Measurements from ENCODE around the gene HBG2. TPM values are rescaled to one million over a fixed set of nuclear protein-coding genes. Genes with fewer than 3 reads are reported as not detected.
"Not testable (repeated sequence)": the region's sequence is repeated elsewhere in the genome, so short reads cannot be mapped to it uniquely, and the experiment has no call there.

The HBG2 gene
- not detected in 2 replicates for total RNA-seq
- long read RNA-seq, result 0 reads

DNA sequence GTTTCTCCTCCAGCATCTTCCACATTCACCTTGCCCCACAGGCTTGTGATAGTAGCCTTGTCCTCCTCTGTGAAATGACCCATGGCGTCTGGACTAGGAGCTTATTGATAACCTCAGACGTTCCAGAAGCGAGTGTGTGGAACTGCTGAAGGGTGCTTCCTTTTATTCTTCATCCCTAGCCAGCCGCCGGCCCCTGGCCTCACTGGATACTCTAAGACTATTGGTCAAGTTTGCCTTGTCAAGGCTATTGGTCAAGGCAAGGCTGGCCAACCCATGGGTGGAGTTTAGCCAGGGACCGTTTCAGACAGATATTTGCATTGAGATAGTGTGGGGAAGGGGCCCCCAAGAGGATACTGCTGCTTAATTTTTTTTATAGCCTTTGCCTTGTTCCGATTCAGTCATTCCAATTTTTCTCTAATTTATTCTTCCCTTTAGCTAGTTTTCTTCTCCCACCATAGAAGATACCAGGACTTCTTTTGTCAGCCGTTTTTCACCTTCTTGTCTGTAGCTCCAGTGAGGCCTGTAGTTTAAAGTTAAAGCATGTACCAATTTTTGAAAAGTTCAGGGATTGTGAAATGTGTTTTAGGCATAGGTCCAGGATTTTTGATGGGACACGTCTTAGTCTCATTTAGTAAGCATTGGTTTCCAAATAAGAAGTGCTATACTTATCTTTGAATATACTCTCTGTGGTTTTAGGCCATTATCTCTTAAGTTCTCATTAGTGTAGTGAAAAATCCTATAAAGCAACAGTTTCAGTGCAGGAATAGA is at the start of gene HBG2:
Gene HBG2 (minus strand): TSS at position 136 of the 768 bp plus-strand sequence. CDS start 53 bp downstream, at position 83.
- not testable (repeated sequence) for H3K27ac Mint-ChIP-seq (ENCODE audit: unreplicated experiment); H3K9me3 Mint-ChIP-seq (ENCODE audit: unreplicated experiment); DNase-seq (ENCODE audit: extremely low spot score, unreplicated experiment)

DNA sequence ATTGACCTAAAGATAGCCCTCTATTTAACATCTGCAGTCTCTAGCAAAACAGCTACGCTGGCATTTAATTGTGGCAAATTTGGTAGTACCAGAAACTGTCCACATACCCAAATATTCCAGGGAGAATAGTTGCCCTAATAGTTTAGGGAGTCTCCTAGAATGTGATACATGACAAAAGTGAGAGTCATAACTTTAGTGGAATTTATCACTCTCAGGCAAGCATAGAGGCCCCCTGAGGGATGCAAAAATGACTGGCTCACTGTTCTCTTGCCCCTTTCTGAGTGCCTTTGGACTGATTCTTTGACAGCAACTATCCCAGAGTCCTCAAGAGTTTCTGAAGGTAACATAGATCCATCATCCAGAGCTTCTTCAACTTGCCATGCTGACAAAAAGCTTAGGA is 49.5 kb upstream of the HBG2 start:
- TF ChIP-seq, protein P1, sequence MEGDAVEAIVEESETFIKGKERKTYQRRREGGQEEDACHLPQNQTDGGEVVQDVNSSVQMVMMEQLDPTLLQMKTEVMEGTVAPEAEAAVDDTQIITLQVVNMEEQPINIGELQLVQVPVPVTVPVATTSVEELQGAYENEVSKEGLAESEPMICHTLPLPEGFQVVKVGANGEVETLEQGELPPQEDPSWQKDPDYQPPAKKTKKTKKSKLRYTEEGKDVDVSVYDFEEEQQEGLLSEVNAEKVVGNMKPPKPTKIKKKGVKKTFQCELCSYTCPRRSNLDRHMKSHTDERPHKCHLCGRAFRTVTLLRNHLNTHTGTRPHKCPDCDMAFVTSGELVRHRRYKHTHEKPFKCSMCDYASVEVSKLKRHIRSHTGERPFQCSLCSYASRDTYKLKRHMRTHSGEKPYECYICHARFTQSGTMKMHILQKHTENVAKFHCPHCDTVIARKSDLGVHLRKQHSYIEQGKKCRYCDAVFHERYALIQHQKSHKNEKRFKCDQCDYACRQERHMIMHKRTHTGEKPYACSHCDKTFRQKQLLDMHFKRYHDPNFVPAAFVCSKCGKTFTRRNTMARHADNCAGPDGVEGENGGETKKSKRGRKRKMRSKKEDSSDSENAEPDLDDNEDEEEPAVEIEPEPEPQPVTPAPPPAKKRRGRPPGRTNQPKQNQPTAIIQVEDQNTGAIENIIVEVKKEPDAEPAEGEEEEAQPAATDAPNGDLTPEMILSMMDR (IDR thresholded peaks at IDR 0.05), result no peak
- H3K4me3 Mint-ChIP-seq (ENCODE audit: unreplicated experiment), result no peak overlapping the region
- H3K4me1 Mint-ChIP-seq (ENCODE audit: unreplicated experiment), result no peaks in the 10 kb centered on the region
- peaks cover 28% of the 10 kb centered on the region for H3K27me3 Mint-ChIP-seq (ENCODE audit: unreplicated experiment)
- H3K27ac Mint-ChIP-seq (ENCODE audit: unreplicated experiment), result no peak overlapping the region
- H3K9me3 Mint-ChIP-seq (ENCODE audit: unreplicated experiment), result no peaks in the 10 kb centered on the region
- H3K36me3 Mint-ChIP-seq (ENCODE audit: unreplicated experiment), result no peaks in the 10 kb centered on the region
- no peak for DNase-seq (ENCODE audit: extremely low spot score, unreplicated experiment)

More for the DNA sequence above, at the start of gene HBG2:
- not testable (repeated sequence) for H3K36me3 Mint-ChIP-seq (ENCODE audit: unreplicated experiment); H3K4me1 Mint-ChIP-seq (ENCODE audit: unreplicated experiment); H3K4me3 Mint-ChIP-seq (ENCODE audit: unreplicated experiment)
- peaks cover 28% of the 10 kb centered on the region for H3K27me3 Mint-ChIP-seq (ENCODE audit: unreplicated experiment)

DNA sequence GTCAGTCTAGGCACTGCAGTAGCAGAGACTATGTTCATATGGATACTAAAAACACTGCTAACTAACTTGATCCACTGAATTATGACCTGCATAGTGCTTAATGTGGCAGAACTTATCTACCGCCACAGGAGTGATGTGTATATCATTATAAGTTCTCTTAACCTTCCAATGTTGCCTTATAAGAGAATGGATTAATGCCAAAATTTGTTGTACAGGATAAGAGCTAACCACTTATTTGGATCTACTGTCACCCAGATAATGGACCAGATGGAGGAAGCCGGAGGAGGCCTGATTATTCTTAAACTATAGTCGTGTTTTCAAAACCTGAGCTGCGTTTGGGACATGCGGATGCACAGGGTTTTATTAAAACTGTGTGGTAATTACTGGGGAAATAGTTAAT is 49.0 kb upstream of the HBG2 start:
- H3K27ac Mint-ChIP-seq (ENCODE audit: unreplicated experiment), result no peak overlapping the region
- no peaks in the 10 kb centered on the region for H3K9me3 Mint-ChIP-seq (ENCODE audit: unreplicated experiment)
- no peak overlapping the region for H3K4me3 Mint-ChIP-seq (ENCODE audit: unreplicated experiment)
- H3K4me1 Mint-ChIP-seq (ENCODE audit: unreplicated experiment), result no peaks in the 10 kb centered on the region
- H3K27me3 Mint-ChIP-seq (ENCODE audit: unreplicated experiment), result peaks cover 28% of the 10 kb centered on the region
- TF ChIP-seq, protein P1 (IDR thresholded peaks at IDR 0.05), result no peak
- DNase-seq (ENCODE audit: extremely low spot score, unreplicated experiment), result no peak
- H3K36me3 Mint-ChIP-seq (ENCODE audit: unreplicated experiment), result no peaks in the 10 kb centered on the region

DNA sequence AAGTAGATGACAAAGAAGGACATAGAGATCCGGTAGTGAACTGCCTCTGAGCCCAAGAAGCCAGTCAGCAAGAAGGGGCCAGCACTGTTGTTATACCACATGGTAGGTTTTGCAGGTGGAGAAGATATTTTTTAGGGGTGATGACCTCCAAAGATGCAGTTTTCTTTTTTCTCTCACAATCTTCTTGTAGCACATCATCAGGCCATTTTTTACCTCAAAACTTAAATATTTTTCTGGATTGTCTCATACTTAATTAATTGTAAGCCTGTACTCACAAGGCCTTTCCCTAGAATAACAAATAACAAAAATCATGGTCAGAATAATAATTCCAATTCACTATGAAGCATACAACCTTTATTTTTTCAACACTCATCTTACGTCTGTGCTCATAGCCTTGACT is 47.3 kb upstream of the HBG2 start, which contains the start of gene OR51B4:
Gene OR51B4 (minus strand): TSS at position 101 of the 400 bp plus-strand sequence. CDS start 0 bp downstream, at position 101.
- H3K4me1 Mint-ChIP-seq (ENCODE audit: unreplicated experiment), result no peaks in the 10 kb centered on the region
- H3K9me3 Mint-ChIP-seq (ENCODE audit: unreplicated experiment), result no peaks in the 10 kb centered on the region
- peaks cover 33% of the 10 kb centered on the region for H3K27me3 Mint-ChIP-seq (ENCODE audit: unreplicated experiment)
- no peak within 1 kb of the TSS for H3K4me3 Mint-ChIP-seq (ENCODE audit: unreplicated experiment)
- TF ChIP-seq, protein P1 (IDR thresholded peaks at IDR 0.05), result no peak
- no peak within 1 kb of the TSS for H3K27ac Mint-ChIP-seq (ENCODE audit: unreplicated experiment)
- H3K36me3 Mint-ChIP-seq (ENCODE audit: unreplicated experiment), result no peaks in the 10 kb centered on the region
- DNase-seq (ENCODE audit: extremely low spot score, unreplicated experiment), result no peak

DNA sequence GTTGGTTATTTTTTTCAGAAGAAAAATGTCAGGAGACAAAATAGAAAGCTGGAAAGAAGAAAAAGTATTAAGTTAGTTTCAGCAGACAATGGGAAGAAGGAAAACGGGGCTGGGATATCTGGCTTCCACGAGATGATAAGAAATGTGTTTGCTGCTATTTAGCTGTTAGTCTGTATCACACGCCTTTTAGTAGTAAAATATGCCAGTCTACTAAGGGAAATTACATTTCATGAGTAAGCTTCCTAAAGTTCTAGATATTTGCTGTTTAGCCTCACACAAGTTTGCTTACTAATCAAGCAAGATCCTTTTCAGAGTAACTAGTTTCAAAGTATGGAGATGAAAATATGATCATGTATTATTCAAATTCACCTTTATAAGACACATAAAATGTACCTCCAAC is 45.7 kb upstream of the HBG2 start:
- peaks cover 42% of the 10 kb centered on the region for H3K27me3 Mint-ChIP-seq (ENCODE audit: unreplicated experiment)
- TF ChIP-seq, protein P1 (IDR thresholded peaks at IDR 0.05), result no peak
- H3K4me3 Mint-ChIP-seq (ENCODE audit: unreplicated experiment), result no peak overlapping the region
- no peak for DNase-seq (ENCODE audit: extremely low spot score, unreplicated experiment)
- no peaks in the 10 kb centered on the region for H3K4me1 Mint-ChIP-seq (ENCODE audit: unreplicated experiment)
- H3K27ac Mint-ChIP-seq (ENCODE audit: unreplicated experiment), result no peak overlapping the region
- H3K36me3 Mint-ChIP-seq (ENCODE audit: unreplicated experiment), result no peaks in the 10 kb centered on the region
- no peaks in the 10 kb centered on the region for H3K9me3 Mint-ChIP-seq (ENCODE audit: unreplicated experiment)

Data from osteocyte (in vitro differentiated cells).